Esophagus squamous epithelium (tissue), 5 donors: ENCODE measurements around the gene TLDC2. TPM values are rescaled to one million over a fixed set of nuclear protein-coding genes. Genes with fewer than 3 reads are reported as not detected.

Source experiments
- DNase-seq: peaks from one replicate; lab custom pipeline; 2025; lab: John Stamatoyannopoulos, UW
- H3K27ac ChIP-seq, 4 donors: fragments of 200-600 bp; sonication (generic); one replicate each; pipeline ENCODE4 v1.5.1; 2016 to 2019; ENCODE audit warnings: mild to moderate bottlenecking in 1 of 4
- H3K27me3 ChIP-seq, 4 donors: fragments of 200-600 bp; sonication (generic); 1 replicate in 3 of 4; 2 replicates in 1 of 4; pipeline versions ENCODE4 v1.5.1 to v1.6.0; 2017 to 2021; ENCODE audit warnings: antibody characterized with exemption in 1 of 4
- H3K36me3 ChIP-seq, 3 donors: fragments of 200-600 bp; sonication (generic); one replicate each; pipeline ENCODE4 v1.5.1; 2016 to 2019
- H3K4me1 ChIP-seq, 3 donors: fragments of 200-600 bp; sonication (generic); one replicate each; pipeline ENCODE4 v1.5.1; 2017 to 2019
- H3K4me3 ChIP-seq, 4 donors: fragments of 200-600 bp; sonication (generic); 1 replicate in 3 of 4; 2 replicates in 1 of 4; pipeline ENCODE4 v1.5.1; 2016 to 2019; ENCODE audit warnings: mild to moderate bottlenecking in 2 of 4, moderate library complexity in 1 of 4
- H3K9me3 ChIP-seq, 3 donors: fragments of 200-600 bp; sonication (generic); one replicate each; pipeline ENCODE4 v1.5.1; 2016 to 2019
- CTCF ChIP-seq, 6 experiments: fragments of 450-650 bp in 4 of 6; fragments of 200-600 bp in 2 of 6; sonication (generic) in 2 of 6; IDR thresholded peaks; one replicate each; pipeline ENCODE4 v1.5.1; 2016 to 2019; ENCODE audit warnings: antibody characterized with exemption in 6 of 6, mild to moderate bottlenecking in 4 of 6, moderate library complexity in 4 of 6
- POLR2A ChIP-seq, 4 donors: fragments of 450-650 bp; IDR thresholded peaks; one replicate each; pipeline ENCODE4 v1.6.1; 2017; ENCODE audit warnings: antibody characterized with exemption in 4 of 4, mild to moderate bottlenecking in 4 of 4, moderate library complexity in 3 of 4
- WGBS, 2 donors: methylation state at CpG; one replicate each; pipeline ENCODE4 v1.1.5; 2018; 5-methylcytosine and 5-hydroxymethylcytosine counted together
- intact Hi-C: fragments of 100-400 bp; cut with DNase I; formaldehyde crosslinking; loops from one replicate; pipeline ENCODE4 v1.15.0; 2022
- total RNA-seq, 4 donors: library from RNA; depleted of rRNA; stranded (reverse); fragments of >200 nt; gene quantifications; one replicate each; pipeline ENCODE4 v1.1.0, GENCODE V29; 2016
- donor health status: DM: yes; HTN: yes; CAD: no.

The TLDC2 gene
- total RNA-seq, 4 donors from 2014 or later = 0.53 to 1.1 TPM; not detected in 2

DNA sequence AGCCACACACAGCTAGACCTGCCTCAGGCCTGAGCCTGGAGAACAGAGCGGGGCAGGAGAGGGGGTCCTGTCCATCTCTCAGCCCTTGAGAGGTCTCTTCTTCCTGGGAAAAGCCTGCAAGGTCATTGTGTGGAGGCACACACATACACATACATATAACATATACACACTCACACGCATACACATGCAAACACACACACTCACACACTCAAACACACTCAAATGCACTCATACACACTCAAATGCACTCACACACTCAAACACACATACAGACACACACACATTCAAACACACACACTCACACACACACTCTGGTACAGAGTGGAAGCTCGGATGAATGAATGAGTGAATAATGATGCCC is 515 bp downstream of the TLDC2 start:
- peaks cover 10 to 33% (median 11%) of the 10 kb centered on the region in 3 donors for H3K4me1 ChIP-seq
- intact Hi-C loops = no loop called here
- H3K36me3 ChIP-seq = no peaks in the 10 kb centered on the region
- no peaks in the 10 kb centered on the region for H3K27me3 ChIP-seq
- H3K9me3 ChIP-seq = no peaks in the 10 kb centered on the region
- no peak overlapping the region for H3K4me3 ChIP-seq
- H3K27ac ChIP-seq = peak overlapping the region in 2 of 4 donors; percentile 30 to 42
- TF ChIP-seq POLR2A (IDR thresholded peaks at IDR 0.05) (no peak), CTCF (IDR thresholded peaks at IDR 0.05) (no peak)
- WGBS, 2 donors = 92 to 98% methylated on average over 2 to 3 of the region's 3 CpGs
- no peak for DNase-seq

DNA sequence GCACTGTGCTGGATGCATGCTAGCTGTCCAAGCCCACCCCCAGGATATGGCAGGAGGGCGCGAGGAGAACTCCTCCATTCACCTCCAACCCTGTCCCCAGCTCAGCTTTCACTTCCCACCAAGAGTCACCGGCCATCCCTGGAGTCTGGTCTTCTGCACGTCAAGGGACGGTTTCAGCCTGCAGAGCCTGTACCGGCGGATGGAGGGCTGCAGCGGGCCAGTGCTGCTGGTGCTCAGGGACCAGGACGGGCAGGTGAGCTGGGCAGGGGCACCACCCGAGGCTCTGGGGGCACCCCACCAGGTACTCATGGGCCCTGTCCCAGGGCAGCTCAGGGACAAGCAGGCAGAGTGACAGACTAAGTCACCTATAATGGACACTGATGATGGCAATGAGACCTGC is 3.0 kb downstream of the TLDC2 start:
- no peak overlapping the region for H3K4me3 ChIP-seq
- H3K9me3 ChIP-seq = no peaks in the 10 kb centered on the region
- WGBS, 2 donors = 80 to 88% methylated on average over 1 to 10 of the region's 10 CpGs
- peaks cover 10 to 30% (median 11%) of the 10 kb centered on the region in 3 donors for H3K4me1 ChIP-seq
- intact Hi-C loops = no loop called here
- H3K36me3 ChIP-seq = no peaks in the 10 kb centered on the region
- TF ChIP-seq CTCF (IDR thresholded peaks at IDR 0.05) (no peak), POLR2A (IDR thresholded peaks at IDR 0.05) (no peak)
- H3K27me3 ChIP-seq = no peaks in the 10 kb centered on the region
- H3K27ac ChIP-seq = no peak overlapping the region
- DNase-seq = no peak

DNA sequence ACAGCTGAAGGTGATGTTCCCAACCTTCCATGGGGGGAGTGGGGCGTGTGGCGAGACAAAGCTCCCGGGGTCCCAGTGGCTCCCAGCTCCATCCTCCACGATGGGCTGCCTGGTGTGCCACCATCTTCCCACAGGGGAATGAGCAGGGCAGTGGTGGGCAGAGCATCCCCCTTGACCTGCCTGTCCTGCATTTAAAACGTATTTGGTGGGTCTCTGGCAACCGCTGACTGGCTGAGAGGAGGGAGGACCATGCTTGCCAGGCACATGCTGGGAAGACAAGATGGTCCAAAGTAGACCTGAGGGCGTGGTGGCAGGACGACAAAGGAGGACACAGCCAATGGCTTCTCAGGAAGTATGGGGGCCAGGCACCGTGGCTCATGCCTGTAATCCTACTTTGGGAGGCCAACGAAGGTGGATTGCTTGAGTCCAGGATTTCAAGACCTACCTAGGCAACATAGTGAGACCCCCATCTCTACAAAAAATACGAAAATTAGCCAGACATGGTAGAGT is 4.9 kb downstream of the TLDC2 start:
- no peak overlapping the region for H3K4me3 ChIP-seq
- H3K36me3 ChIP-seq = no peaks in the 10 kb centered on the region
- H3K9me3 ChIP-seq = no peaks in the 10 kb centered on the region
- TF ChIP-seq POLR2A (IDR thresholded peaks at IDR 0.05) (no peak), CTCF (IDR thresholded peaks at IDR 0.05) (no peak)
- no peak overlapping the region for H3K27ac ChIP-seq
- H3K27me3 ChIP-seq = no peaks in the 10 kb centered on the region
- intact Hi-C loops = no loop called here
- peaks cover 4 to 27% (median 9%) of the 10 kb centered on the region in 3 donors for H3K4me1 ChIP-seq
- DNase-seq = no peak
- 73 to 83% methylated on average over 5 to 8 of the region's 11 CpGs for WGBS, 2 donors

GRCh38 chr20:36881331-36881730 is 5.4 kb downstream of the TLDC2 start:
- no peak for DNase-seq
- WGBS, 2 donors = 88 to 89% methylated on average over 16 of the region's 16 CpGs

DNA sequence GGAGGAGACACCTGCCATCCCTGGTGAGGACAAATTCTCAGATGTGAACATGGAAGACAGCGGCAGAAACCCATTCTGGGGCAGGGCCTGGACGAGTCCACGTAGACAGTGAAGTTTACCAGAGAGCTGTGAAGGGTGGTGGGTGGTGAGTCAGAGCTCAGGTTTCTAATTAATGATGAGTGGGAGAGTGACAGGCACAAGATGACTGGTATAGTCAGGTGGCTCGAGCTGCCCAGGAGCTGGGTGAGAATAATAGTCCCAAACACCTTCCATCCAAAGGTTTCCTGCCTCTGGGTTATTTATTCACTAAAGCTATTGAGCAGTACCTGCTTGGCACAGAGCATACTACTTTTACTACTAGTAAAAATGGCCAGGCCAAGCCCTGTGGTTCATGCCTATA is 6.0 kb downstream of the TLDC2 start:
- intact Hi-C loops = no loop called here
- H3K36me3 ChIP-seq = no peaks in the 10 kb centered on the region
- no peak for TF ChIP-seq POLR2A (IDR thresholded peaks at IDR 0.05)
- no peak for TF ChIP-seq CTCF (IDR thresholded peaks at IDR 0.05)
- no peak overlapping the region for H3K27ac ChIP-seq
- WGBS, 2 donors = 52 to 62% methylated on average over 4 of the region's 4 CpGs
- DNase-seq = no peak
- H3K27me3 ChIP-seq = no peaks in the 10 kb centered on the region
- no peaks in the 10 kb centered on the region for H3K9me3 ChIP-seq
- H3K4me3 ChIP-seq = no peak overlapping the region
- H3K4me1 ChIP-seq = peaks cover 4 to 24% (median 7%) of the 10 kb centered on the region in 3 donors

More at GRCh38 chr20:36881331-36881730, 5.4 kb downstream of the TLDC2 start:
- intact Hi-C loops = no loop called here
- H3K27me3 ChIP-seq = no peaks in the 10 kb centered on the region
- H3K27ac ChIP-seq = no peak overlapping the region
- H3K4me1 ChIP-seq = peaks cover 4 to 22% (median 6%) of the 10 kb centered on the region in 3 donors
- no peak overlapping the region for H3K4me3 ChIP-seq
- no peak for TF ChIP-seq CTCF (IDR thresholded peaks at IDR 0.05)
- no peak for TF ChIP-seq POLR2A (IDR thresholded peaks at IDR 0.05)
- H3K9me3 ChIP-seq = no peaks in the 10 kb centered on the region
- no peaks in the 10 kb centered on the region for H3K36me3 ChIP-seq
